ENCODE data around the gene IGFN1. TPM values are rescaled to one million over a fixed set of nuclear protein-coding genes. Genes with fewer than 3 reads are reported as not detected.
A peak's percentile ranks its signal among the peaks of the same experiment; 100 is the strongest.
"Not testable (repeated sequence)": the region's sequence is repeated elsewhere in the genome, so short reads cannot be mapped to it uniquely, and the experiment has no call there.

The IGFN1 gene
- not detected for polyA plus RNA-seq (2013, experiment 1 of 2; ENCODE audit: insufficient read length)
- polyA plus RNA-seq (2013, experiment 2 of 2; ENCODE audit: insufficient read length), result 0.04 TPM

GRCh38 chr1:201190624-201191051 lies at the start of gene IGFN1:
Gene IGFN1 (plus strand): TSS chr1:201190824. CDS start chr1:201193294, 2,470 bp downstream.
- no peak for DNase-seq

GRCh38 chr1:201140941-201141260 lies 49.7 kb upstream of the IGFN1 start:
- no peak for DNase-seq

GRCh38 chr1:201141418-201141817 lies 49.2 kb upstream of the IGFN1 start:
- no peak for DNase-seq

GRCh38 chr1:201142011-201142848 lies 48.4 kb upstream of the IGFN1 start:
- no peak for DNase-seq

GRCh38 chr1:201142849-201143725 lies 47.5 kb upstream of the IGFN1 start:
- DNase-seq, result no peak

- no peak for DNase-seq
These were observed 46.6 kb upstream of the IGFN1 start for GRCh38 chr1:201143726-201144635.

- no peak for DNase-seq
These were observed 45.9 kb upstream of the IGFN1 start for GRCh38 chr1:201144701-201145100.

- DNase-seq, result no peak
These were observed 45.5 kb upstream of the IGFN1 start for GRCh38 chr1:201145132-201145531.

GRCh38 chr1:201145816-201146215 lies 44.8 kb upstream of the IGFN1 start:
- no peak for DNase-seq

GRCh38 chr1:201146626-201147390 lies 43.8 kb upstream of the IGFN1 start:
- DNase-seq, result no peak

- no peak for DNase-seq
These were observed 43.1 kb upstream of the IGFN1 start for GRCh38 chr1:201147396-201148015.

GRCh38 chr1:201149400-201149799 lies 41.2 kb upstream of the IGFN1 start:
- DNase-seq, result peak; percentile 31

- DNase-seq, result no peak
These were observed 36.9 kb upstream of the IGFN1 start for GRCh38 chr1:201153474-201154388.

- peak; percentile 92 for DNase-seq
These were observed 36.0 kb upstream of the IGFN1 start, which contains the start of gene TMEM9 for GRCh38 chr1:201154389-201155165. Gene TMEM9 (minus strand): TSS chr1:201154474. CDS start chr1:201153923, 551 bp downstream.

GRCh38 chr1:201155354-201155753 lies 35.3 kb upstream of the IGFN1 start:
- no peak for DNase-seq

- DNase-seq, result no peak
These were observed 34.3 kb upstream of the IGFN1 start for GRCh38 chr1:201156346-201156745.

GRCh38 chr1:201156819-201157218 lies 33.8 kb upstream of the IGFN1 start:
- no peak for DNase-seq

GRCh38 chr1:201157949-201158348 lies 32.7 kb upstream of the IGFN1 start:
- no peak for DNase-seq

GRCh38 chr1:201163036-201163435 lies 27.6 kb upstream of the IGFN1 start:
- not testable (repeated sequence) for DNase-seq
